GM23248 (cell line): ENCODE measurements around the gene DGKH.

Source experiments
- EZH2 ChIP-seq: fragments of 200-600 bp; sonication (generic); IDR thresholded peaks from 2 replicates; pipeline ENCODE4 v1.6.1; 2018; ENCODE audit warnings: antibody characterized with exemption, mild to moderate bottlenecking; ENCODE audit not compliant: insufficient read depth, poor library complexity, severe bottlenecking
- EZH2phosphoT487 ChIP-seq: fragments of 200-600 bp; sonication (generic); IDR thresholded peaks from 2 replicates; pipeline ENCODE4 v1.6.1; 2018; ENCODE audit warnings: antibody characterized with exemption, moderate library complexity, mild to moderate bottlenecking, low read depth; ENCODE audit not compliant: insufficient read depth

GRCh38 chr13:42215578-42216421 is 167.4 kb downstream of the DGKH start:
- no peak for TF ChIP-seq EZH2
- TF ChIP-seq EZH2phosphoT487 = no peak
